Measurements from ENCODE around the gene EMP1.

Gene EMP1

GRCh38 chr12:13196130-13196921, at the start of gene EMP1:
Gene EMP1, plus strand, starts transcription at chr12:13196726. Its CDS starts 14,785 bp downstream, at chr12:13211511.
- no peak for FAIRE-seq

GRCh38 chr12:13147688-13148484, 48.6 kb upstream of the EMP1 start:
- no peak for FAIRE-seq

DNA sequence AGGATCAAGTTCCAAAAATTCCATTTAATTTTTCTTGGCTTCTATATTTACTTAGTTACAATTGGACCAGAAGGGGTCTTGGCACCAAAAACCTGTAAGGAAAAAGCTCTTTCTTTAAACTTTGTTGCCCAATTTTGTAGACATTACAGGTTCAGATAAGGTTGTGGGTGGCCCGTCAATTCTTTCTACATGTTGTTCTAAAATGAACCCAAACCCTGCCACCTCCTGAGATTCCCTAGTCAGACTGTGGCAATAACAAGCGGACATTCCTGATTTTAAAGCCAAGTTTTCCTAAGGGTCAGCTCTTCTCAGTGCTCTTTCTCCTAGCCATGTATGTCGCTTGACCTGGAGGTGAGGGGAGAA, 48.1 kb upstream of the EMP1 start:
- no peak for FAIRE-seq

GRCh38 chr12:13149411-13149810, 47.1 kb upstream of the EMP1 start:
- FAIRE-seq, result no peak

- no peak for FAIRE-seq
Measured at GRCh38 chr12:13152281-13152680, 44.2 kb upstream of the EMP1 start.

DNA sequence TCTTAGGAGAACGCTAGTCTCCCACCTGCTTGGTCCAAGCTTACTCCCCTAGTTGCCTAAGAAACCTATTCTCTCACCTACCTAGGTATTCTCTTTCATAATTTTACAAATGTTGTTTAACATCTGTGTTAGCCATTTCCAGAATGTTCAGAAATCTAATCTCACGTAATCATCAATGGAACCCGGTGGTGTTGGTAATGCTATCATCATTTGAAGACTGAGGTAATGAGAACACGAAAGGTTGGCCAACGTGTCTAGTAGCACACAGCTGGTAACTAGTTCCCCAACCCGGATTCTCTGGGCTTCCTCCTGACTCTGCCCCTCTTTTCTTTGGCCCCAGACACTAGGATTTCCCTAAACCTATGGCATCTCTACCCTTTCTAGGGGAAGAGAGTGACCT, 43.8 kb upstream of the EMP1 start:
- FAIRE-seq, result no peak

- no peak for FAIRE-seq
Measured at GRCh38 chr12:13153180-13153579, 43.3 kb upstream of the EMP1 start.

GRCh38 chr12:13154027-13154538, 42.4 kb upstream of the EMP1 start:
- no peak for FAIRE-seq

GRCh38 chr12:13154831-13155230, 41.7 kb upstream of the EMP1 start:
- FAIRE-seq, result no peak

GRCh38 chr12:13156277-13156676, 40.2 kb upstream of the EMP1 start:
- no peak for FAIRE-seq

- FAIRE-seq, result no peak
Measured at GRCh38 chr12:13161172-13161571, 35.4 kb upstream of the EMP1 start.

GRCh38 chr12:13162904-13163303, 33.6 kb upstream of the EMP1 start:
- FAIRE-seq, result no peak

DNA sequence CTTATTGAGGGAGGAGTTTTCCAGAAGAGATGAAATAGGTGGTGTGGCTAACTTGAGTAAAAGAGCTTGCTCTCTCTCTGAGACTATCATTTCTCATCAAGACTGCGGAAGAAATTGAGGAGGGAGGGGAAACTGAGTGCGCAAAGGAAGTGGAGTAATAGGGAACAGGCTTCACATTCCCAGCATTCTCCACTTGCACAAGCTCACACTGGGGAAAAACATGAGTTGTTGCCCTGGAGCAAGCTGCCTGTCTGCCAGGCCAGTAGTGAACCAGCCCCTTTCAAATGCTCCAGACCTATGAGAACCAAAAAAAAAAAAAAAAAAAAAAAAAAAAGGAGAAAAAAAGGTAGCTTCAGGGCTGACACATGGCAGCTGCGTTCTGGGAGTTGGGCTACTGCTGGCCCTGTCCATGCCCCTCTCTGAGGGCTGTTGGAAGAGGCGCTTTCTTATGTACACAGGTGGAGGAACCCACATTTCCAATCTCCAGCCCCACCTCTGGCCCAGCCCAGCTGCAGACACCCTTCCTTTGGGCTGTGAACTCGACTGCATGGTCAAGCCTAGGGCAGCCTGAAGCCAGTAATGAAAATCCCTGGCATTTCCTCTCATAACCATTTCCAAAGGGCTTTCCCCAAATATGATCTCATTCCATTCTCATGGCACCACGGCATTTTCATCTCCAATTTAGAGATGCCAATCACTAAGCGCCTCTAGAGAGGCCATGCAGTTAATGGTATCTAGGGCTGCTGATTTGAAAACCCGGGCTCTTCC, 32.5 kb upstream of the EMP1 start:
- no peak for FAIRE-seq

- FAIRE-seq, result no peak
Measured at GRCh38 chr12:13164921-13165616, 31.5 kb upstream of the EMP1 start.

- no peak for FAIRE-seq
Measured at GRCh38 chr12:13165617-13166041, 30.9 kb upstream of the EMP1 start.

GRCh38 chr12:13167226-13167625, 29.3 kb upstream of the EMP1 start:
- FAIRE-seq, result no peak

DNA sequence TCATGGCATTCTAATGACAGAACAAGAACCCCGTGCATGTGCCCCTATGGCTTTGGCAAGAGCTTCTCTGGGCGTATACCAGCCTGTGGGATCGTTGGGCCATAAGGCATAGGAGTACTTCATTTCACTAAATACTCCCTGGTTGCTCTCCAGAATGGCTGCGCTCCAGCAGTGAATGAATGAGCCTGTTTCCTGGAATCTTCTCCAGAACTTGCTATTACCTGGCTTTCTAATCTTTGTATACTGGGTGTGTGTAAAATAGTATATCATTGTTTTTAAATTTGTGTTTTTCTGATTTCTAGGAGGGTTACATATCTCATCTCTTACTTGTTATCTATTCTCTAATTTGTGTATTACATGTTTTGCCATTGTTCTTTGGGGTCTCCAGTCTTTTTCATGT, 28.6 kb upstream of the EMP1 start:
- FAIRE-seq, result no peak

GRCh38 chr12:13169272-13169671, 27.3 kb upstream of the EMP1 start:
- no peak for FAIRE-seq

DNA sequence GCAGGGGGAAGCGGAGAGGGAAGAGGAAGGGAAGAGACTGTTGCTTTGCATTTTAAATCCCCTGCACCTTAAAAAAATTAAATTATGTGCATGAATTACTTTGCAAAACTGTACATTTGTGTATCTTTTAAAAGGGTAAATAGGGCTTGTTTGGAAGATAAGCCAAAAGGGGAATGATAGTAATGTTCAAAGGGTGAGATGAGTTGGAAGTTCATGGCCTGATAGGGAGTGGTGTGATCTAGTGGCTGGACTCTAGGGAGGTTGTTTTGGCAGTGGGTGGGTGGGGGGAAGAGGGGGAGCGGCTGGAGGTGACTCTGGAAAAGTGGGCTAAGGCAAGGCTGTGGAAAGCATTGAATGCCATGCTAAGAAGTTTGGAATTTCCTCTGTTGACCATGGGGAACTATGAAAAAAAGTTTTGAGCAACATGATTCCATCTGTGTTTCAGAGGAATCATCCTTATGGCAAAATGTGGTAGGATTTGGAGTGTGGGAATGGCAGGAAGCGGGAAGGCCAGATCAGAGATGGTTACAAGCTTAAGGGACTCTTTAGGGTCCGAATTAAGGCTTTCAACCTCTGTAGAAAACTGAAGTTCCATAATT, 25.5 kb upstream of the EMP1 start:
- no peak for FAIRE-seq

- no peak for FAIRE-seq
Measured at GRCh38 chr12:13171921-13172859, 24.3 kb upstream of the EMP1 start.
